Anterior cingulate cortex (tissue), 58 donors: ENCODE data around the gene SNURF.
"Not testable (repeated sequence)": the region's sequence is repeated elsewhere in the genome, so short reads cannot be mapped to it uniquely, and the experiment has no call there.

Source experiments
- DNase-seq, 58 donors: peaks; one replicate each; lab custom pipeline; 2025; lab: John Stamatoyannopoulos, UW

The SNURF gene

GRCh38 chr15:24966364-24967103 lies 11.7 kb downstream of the SNURF start:
- DNase-seq, result no peak

- DNase-seq, result no peak
Measured at GRCh38 chr15:24971052-24971451, 16.3 kb downstream of the SNURF start.

GRCh38 chr15:24971772-24972171 lies 17.0 kb downstream of the SNURF start:
- DNase-seq, result no peak

- DNase-seq, result not testable (repeated sequence)
Measured at GRCh38 chr15:24972707-24973106, 17.9 kb downstream of the SNURF start.

- no peak for DNase-seq
Measured at GRCh38 chr15:24976932-24977331, 22.1 kb downstream of the SNURF start.

- DNase-seq, result no peak
Measured at GRCh38 chr15:24977686-24978085, 22.9 kb downstream of the SNURF start.

- no peak for DNase-seq
Measured at GRCh38 chr15:24985224-24985623, 30.4 kb downstream of the SNURF start.

- DNase-seq, result no peak
Measured at GRCh38 chr15:24986653-24987052, 31.9 kb downstream of the SNURF start.
